RWPE1 (cell line): ENCODE measurements around the gene TCF7L1.

Source experiments
- CTCF ChIA-PET: fragments of 350-600 bp; sonication (Branson Sonifier 250); formaldehyde crosslinking; extraction: SDS; loops from one replicate; lab custom pipeline; 2021; lab: Yijun Ruan, JAX
- POLR2A ChIA-PET: fragments of 400-600 bp; formaldehyde crosslinking; extraction: SDS; loops from one replicate; lab custom pipeline; 2020; ENCODE audit warnings: antibody characterized with exemption; ENCODE audit not compliant: low non-redundant PET; lab: Yijun Ruan, JAX
- DNase-seq: peaks from one replicate; pipeline ENCODE4 v3.0.0; 2012; ENCODE audit warnings: low spot score
- H3K27ac ChIP-seq: fragments of 450-650 bp; 2 replicates; pipeline ENCODE4 v1.5.1; 2017
- CTCF ChIP-seq: fragments of 450-650 bp; conservative IDR thresholded peaks from 2 replicates; pipeline ENCODE4 v1.5.1; 2017; ENCODE audit warnings: low read depth, mild to moderate bottlenecking

TCF7L1 gene

GRCh38 chr2:85357736-85358135 lies 224.5 kb downstream of the TCF7L1 start:
- no peak for DNase-seq
- POLR2A ChIA-PET: no interaction called here
- TF ChIP-seq CTCF: no peak
- CTCF ChIA-PET: no interaction called here
- H3K27ac ChIP-seq: peak overlapping the region; percentile 70
